ENCODE data around the gene CDKN2D. TPM values are rescaled to one million over a fixed set of nuclear protein-coding genes. Genes with fewer than 3 reads are reported as not detected.
A peak's percentile ranks its signal among the peaks of the same experiment; 100 is the strongest.

CDKN2D gene
- total RNA-seq, 3 donors from 2014 or later, result 15.3 to 19.8 (median 19.7) TPM

GRCh38 chr19:10566658-10567410, 1.9 kb downstream of the CDKN2D start:
- no peak for DNase-seq
- H3K4me3 Mint-ChIP-seq, result peak overlapping the region; percentile 91
- H3K4me1 Mint-ChIP-seq (ENCODE audit: low read depth), result peaks cover 43% of the 10 kb centered on the region
- peaks cover 5% of the 10 kb centered on the region for H3K36me3 Mint-ChIP-seq (ENCODE audit: insufficient read depth)
- peak; percentile 6 to 10 for ATAC-seq
- H3K9me3 Mint-ChIP-seq, result no peaks in the 10 kb centered on the region
- H3K27me3 Mint-ChIP-seq (ENCODE audit: low read depth), result no peaks in the 10 kb centered on the region

- peaks cover 10% of the 10 kb centered on the region for H3K36me3 Mint-ChIP-seq (ENCODE audit: insufficient read depth)
- DNase-seq, result no peak
- H3K4me1 Mint-ChIP-seq (ENCODE audit: low read depth), result peaks cover 43% of the 10 kb centered on the region
- H3K27me3 Mint-ChIP-seq (ENCODE audit: low read depth), result no peaks in the 10 kb centered on the region
- no peaks in the 10 kb centered on the region for H3K9me3 Mint-ChIP-seq
- ATAC-seq, result no peak
- H3K4me3 Mint-ChIP-seq, result peak overlapping the region; percentile 91
Observed at GRCh38 chr19:10566408-10566657, 2.4 kb downstream of the CDKN2D start.

DNA sequence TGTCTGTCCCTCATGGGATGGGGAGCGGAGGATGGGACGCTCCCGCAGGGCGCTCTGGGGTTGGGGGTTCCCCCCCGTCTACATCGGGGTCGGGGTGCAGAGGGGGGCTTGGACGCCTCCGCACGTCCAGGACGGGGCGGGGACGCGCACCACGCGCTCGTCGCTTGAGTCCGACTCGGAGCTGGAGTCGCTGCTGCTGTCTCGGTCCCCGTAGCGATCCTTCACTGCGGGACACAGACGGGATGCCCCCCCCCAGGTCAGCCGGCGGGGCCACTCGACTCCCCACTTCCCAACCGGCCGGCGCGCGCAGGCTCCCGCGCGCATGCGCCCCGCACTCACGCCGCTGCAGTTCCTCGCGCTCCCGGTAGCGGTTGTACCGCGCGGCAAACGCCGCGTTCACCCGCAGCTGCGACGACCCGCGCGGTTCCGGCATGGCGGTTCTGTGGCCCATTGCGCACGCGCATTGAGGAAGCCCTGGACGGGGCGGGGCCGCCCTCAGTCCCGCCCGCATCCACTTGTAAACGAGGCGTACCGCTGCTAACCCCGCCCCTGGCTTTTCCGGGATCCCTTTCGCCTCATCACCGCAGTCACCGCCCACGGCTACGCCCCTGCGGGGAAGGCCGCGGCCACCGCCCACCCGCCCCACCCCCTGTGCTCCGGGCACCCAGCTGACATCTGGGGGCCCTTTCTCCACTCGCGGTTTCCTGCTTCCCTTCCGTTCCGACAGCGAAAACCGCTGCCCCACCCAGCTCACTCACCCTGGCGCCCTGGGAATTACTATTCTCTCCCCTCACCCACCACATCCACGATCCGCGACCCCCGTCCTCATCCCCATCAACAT, 3.0 kb downstream of the CDKN2D start, which contains the start of gene KRI1:
KRI1 (minus strand) TSS at position 444 of the 841 bp plus-strand sequence; CDS start at position 433, 11 bp downstream.
- DNase-seq, result peak; percentile 99
- no peaks in the 10 kb centered on the region for H3K9me3 Mint-ChIP-seq
- ATAC-seq, result peak; percentile 57 to 58
- peak within 1 kb of the TSS; percentile 91 for H3K4me3 Mint-ChIP-seq
- no peaks in the 10 kb centered on the region for H3K27me3 Mint-ChIP-seq (ENCODE audit: low read depth)
- H3K36me3 Mint-ChIP-seq (ENCODE audit: insufficient read depth), result peaks cover 15% of the 10 kb centered on the region
- H3K4me1 Mint-ChIP-seq (ENCODE audit: low read depth), result peaks cover 43% of the 10 kb centered on the region

GRCh38 chr19:10565028-10565566, 3.7 kb downstream of the CDKN2D start:
- H3K36me3 Mint-ChIP-seq (ENCODE audit: insufficient read depth), result peaks cover 20% of the 10 kb centered on the region
- H3K4me1 Mint-ChIP-seq (ENCODE audit: low read depth), result peaks cover 41% of the 10 kb centered on the region
- ATAC-seq, result peak; percentile 10 to 15
- H3K4me3 Mint-ChIP-seq, result peak overlapping the region; percentile 91
- H3K9me3 Mint-ChIP-seq, result no peaks in the 10 kb centered on the region
- peak; percentile 49 for DNase-seq
- H3K27me3 Mint-ChIP-seq (ENCODE audit: low read depth), result no peaks in the 10 kb centered on the region

DNA sequence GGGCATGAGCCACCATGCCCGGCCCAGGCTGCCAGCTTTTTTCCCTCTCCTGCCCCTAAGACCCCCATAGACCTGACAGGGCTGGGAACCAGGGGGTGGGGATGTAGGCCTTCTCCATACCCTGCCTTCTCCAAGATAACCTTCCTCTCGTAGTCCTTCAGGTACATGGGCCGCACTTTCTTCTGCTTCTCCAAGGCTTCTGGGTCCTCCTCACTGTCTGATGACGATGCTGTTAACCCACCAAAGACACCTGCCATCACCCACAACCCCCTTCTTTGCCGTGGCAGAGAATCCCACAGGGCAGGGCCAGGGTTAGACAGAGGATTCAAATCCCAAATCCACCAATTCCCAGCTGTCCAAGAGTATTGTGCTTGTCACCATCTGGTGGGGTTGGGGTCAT, 6.2 kb downstream of the CDKN2D start:
- DNase-seq (no peak), ATAC-seq (no peak)
- Mint-ChIP-seq H3K9me3 (no peaks in the 10 kb centered on the region), H3K4me1 (ENCODE audit: low read depth) (peaks cover 27% of the 10 kb centered on the region), H3K36me3 (ENCODE audit: insufficient read depth) (peaks cover 30% of the 10 kb centered on the region), H3K27me3 (ENCODE audit: low read depth) (no peaks in the 10 kb centered on the region), H3K4me3 (no peak overlapping the region)

DNA sequence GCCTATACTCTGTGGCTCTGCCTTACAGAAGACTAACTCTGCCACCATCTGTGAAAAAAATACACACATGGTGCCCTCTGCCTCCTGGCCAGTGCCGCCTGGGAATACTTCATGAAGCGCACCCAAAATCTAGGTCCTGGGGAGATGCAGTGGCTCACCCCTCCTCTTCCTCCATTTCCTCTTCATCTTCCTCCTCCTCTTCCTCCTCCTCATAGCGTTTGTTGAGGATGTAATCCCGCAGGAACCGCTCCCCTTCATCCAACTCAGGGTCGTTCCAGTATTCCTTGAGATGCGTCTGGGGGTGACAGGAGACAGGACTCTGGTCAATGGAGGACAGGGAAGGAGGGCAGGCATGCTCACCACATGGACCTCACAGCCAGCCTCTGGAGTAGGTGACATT, 8.6 kb downstream of the CDKN2D start:
- no peaks in the 10 kb centered on the region for H3K9me3 Mint-ChIP-seq
- H3K4me1 Mint-ChIP-seq (ENCODE audit: low read depth), result peaks cover 19% of the 10 kb centered on the region
- H3K4me3 Mint-ChIP-seq, result no peak overlapping the region
- no peaks in the 10 kb centered on the region for H3K27me3 Mint-ChIP-seq (ENCODE audit: low read depth)
- ATAC-seq, result no peak
- peaks cover 31% of the 10 kb centered on the region for H3K36me3 Mint-ChIP-seq (ENCODE audit: insufficient read depth)
- no peak for DNase-seq

GRCh38 chr19:10557603-10558197, 11.1 kb downstream of the CDKN2D start:
- peaks cover 34% of the 10 kb centered on the region for H3K4me1 Mint-ChIP-seq (ENCODE audit: low read depth)
- H3K27me3 Mint-ChIP-seq (ENCODE audit: low read depth), result no peaks in the 10 kb centered on the region
- ATAC-seq (no peak), DNase-seq (no peak)
- no peaks in the 10 kb centered on the region for H3K9me3 Mint-ChIP-seq
- no peak overlapping the region for H3K4me3 Mint-ChIP-seq
- peaks cover 31% of the 10 kb centered on the region for H3K36me3 Mint-ChIP-seq (ENCODE audit: insufficient read depth)

DNA sequence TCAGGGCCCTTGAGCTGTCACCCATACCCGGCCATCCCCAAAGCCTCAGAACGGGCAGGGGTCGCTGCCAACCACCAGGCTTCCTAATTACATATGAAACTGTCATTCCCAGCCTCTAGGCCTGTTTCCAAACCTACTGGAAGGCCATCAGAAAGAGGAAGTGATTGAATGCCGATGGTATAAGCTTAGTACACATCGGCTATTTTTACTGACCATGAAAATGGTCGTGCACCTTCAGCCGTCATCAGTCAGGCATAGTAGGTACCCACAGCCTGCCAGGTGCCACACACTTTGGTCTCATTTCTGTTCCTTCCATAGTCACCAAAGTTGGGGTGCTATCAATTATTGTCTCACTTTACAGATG, 13.2 kb downstream of the CDKN2D start:
- Mint-ChIP-seq H3K27me3 (ENCODE audit: low read depth) (no peaks in the 10 kb centered on the region), H3K4me3 (no peak overlapping the region), H3K9me3 (no peaks in the 10 kb centered on the region), H3K36me3 (ENCODE audit: insufficient read depth) (peaks cover 19% of the 10 kb centered on the region), H3K4me1 (ENCODE audit: low read depth) (peaks cover 41% of the 10 kb centered on the region)
- ATAC-seq (no peak), DNase-seq (no peak)

GRCh38 chr19:10554760-10555609, 13.8 kb downstream of the CDKN2D start:
- DNase-seq (no peak), ATAC-seq (peak in 1 of 2 donors; percentile 19)
- H3K4me1 Mint-ChIP-seq (ENCODE audit: low read depth), result peaks cover 41% of the 10 kb centered on the region
- H3K36me3 Mint-ChIP-seq (ENCODE audit: insufficient read depth), result peaks cover 18% of the 10 kb centered on the region
- H3K27me3 Mint-ChIP-seq (ENCODE audit: low read depth), result no peaks in the 10 kb centered on the region
- no peaks in the 10 kb centered on the region for H3K9me3 Mint-ChIP-seq
- H3K4me3 Mint-ChIP-seq, result no peak overlapping the region

DNA sequence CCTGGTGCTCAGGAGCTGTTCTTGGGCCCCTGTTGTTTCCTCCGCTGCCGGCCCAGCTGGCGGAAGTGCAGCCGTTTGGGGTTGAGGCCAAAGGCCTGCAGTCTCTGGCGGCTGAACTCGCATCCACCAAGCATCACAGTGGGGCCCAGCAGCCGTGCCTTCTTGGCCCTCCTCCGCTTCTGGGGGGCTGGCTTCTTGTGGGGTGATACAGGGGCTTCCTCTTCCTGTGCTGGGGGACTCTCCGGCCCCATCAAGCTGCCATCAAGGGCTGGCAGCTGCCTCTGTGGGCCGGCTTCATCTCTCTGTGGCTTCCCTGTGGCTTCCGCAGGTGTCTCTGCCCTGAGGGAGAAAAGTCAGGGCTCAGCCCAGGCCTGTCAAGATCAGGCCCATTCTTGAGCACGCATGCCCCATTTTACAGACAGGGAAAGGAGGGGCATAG, 14.8 kb downstream of the CDKN2D start:
- Mint-ChIP-seq H3K4me3 (peak overlapping the region; percentile 26), H3K9me3 (no peaks in the 10 kb centered on the region), H3K4me1 (ENCODE audit: low read depth) (peaks cover 41% of the 10 kb centered on the region), H3K36me3 (ENCODE audit: insufficient read depth) (peaks cover 13% of the 10 kb centered on the region), H3K27me3 (ENCODE audit: low read depth) (no peaks in the 10 kb centered on the region)
- DNase-seq (peak; percentile 30), ATAC-seq (peak; percentile 43 to 61)

- Mint-ChIP-seq H3K36me3 (ENCODE audit: insufficient read depth) (peaks cover 10% of the 10 kb centered on the region), H3K4me1 (ENCODE audit: low read depth) (peaks cover 41% of the 10 kb centered on the region), H3K27me3 (ENCODE audit: low read depth) (no peaks in the 10 kb centered on the region), H3K4me3 (peak overlapping the region; percentile 38), H3K9me3 (no peaks in the 10 kb centered on the region)
- DNase-seq, result no peak
- ATAC-seq, result no peak
Observed at GRCh38 chr19:10553087-10553667, 15.6 kb downstream of the CDKN2D start.

DNA sequence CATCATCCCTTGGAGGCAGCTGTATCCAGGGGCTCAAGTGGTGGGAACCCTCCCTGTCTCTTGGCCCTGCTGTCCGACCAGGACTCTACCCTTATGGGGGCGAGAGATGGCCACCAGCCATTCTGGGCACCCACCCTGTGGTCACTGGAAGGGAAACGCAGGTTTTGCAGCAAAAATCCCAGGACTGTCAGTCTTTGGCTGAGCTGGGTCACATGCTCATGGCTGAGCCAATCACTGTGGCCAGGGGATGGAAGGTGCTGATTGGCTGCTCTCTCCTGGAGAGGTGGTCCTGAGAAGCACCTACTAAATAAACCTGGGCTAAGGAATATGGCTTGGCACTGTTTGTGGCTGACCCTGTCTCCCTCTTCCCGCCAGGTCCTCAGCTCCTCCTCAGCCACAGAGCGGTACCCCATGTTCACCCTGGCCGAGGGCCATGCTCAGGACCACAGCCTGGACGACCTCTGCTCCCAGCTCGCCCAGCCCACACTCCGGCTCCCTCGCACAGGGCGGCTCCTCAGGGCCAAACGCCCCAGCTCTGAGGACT, 16.2 kb downstream of the CDKN2D start:
- Mint-ChIP-seq H3K4me3 (no peak overlapping the region), H3K4me1 (ENCODE audit: low read depth) (peaks cover 41% of the 10 kb centered on the region), H3K27me3 (ENCODE audit: low read depth) (no peaks in the 10 kb centered on the region), H3K9me3 (no peaks in the 10 kb centered on the region), H3K36me3 (ENCODE audit: insufficient read depth) (peaks cover 9% of the 10 kb centered on the region)
- ATAC-seq, result peak; percentile 61 to 65
- no peak for DNase-seq

GRCh38 chr19:10551698-10552301, 17.0 kb downstream of the CDKN2D start:
- Mint-ChIP-seq H3K27me3 (ENCODE audit: low read depth) (no peaks in the 10 kb centered on the region), H3K36me3 (ENCODE audit: insufficient read depth) (peaks cover 9% of the 10 kb centered on the region), H3K4me3 (no peak overlapping the region), H3K9me3 (no peaks in the 10 kb centered on the region), H3K4me1 (ENCODE audit: low read depth) (peaks cover 41% of the 10 kb centered on the region)
- DNase-seq (no peak), ATAC-seq (peak in 1 of 2 donors; percentile 36)

All from activated T-cell treated with anti-CD3 and anti-CD28 coated beads, Interleukin-2, amount 50 U/mL, for 4 hours (primary cell).